IMR-90 (cell line): ENCODE measurements around the gene C3orf85. TPM values are rescaled to one million over a fixed set of nuclear protein-coding genes. Genes with fewer than 3 reads are reported as not detected.

ENCODE experiments used
- ATAC-seq: fragments of 200-7000 bp; cut with Tn5 transposase; 2 replicates; pipeline ENCODE4 v1.9.1; 2020; ENCODE audit warnings: low read depth, mild to moderate bottlenecking, moderate library complexity
- BruUV-seq: library from RNA; stranded (reverse); fragments of 400-500 nt; replicated peaks from 2 replicates; lab custom pipeline; 2021; lab: Mats Ljungman, UMichigan
- CTCF ChIA-PET: fragments of 300-600 bp; formaldehyde crosslinking; extraction: SDS; loops from one replicate; lab custom pipeline; 2021; ENCODE audit warnings: antibody characterized with exemption; lab: Yijun Ruan, JAX
- POLR2A ChIA-PET: fragments of 300-600 bp; sonication (Branson Sonifier 250); formaldehyde crosslinking; loops from one replicate; lab custom pipeline; 2022; ENCODE audit warnings: antibody characterized with exemption; ENCODE audit not compliant: unreplicated experiment; lab: Charles Lee
- DNase-seq: peaks from one replicate; pipeline ENCODE4 v3.0.0; 2013
- H2AFZ ChIP-seq: replicated peaks from 2 replicates; pipeline ENCODE3; 2013; ENCODE audit warnings: low read length, mild to moderate bottlenecking; ENCODE audit not compliant: poor library complexity
- H2AK5ac ChIP-seq: 2 replicates; pipeline ENCODE4 v1.6.1; 2013; ENCODE audit warnings: low read depth, low read length, inconsistent platforms
- H2AK9ac ChIP-seq: replicated peaks from 2 replicates; pipeline ENCODE3; 2013; ENCODE audit warnings: mild to moderate bottlenecking, low read depth, low read length, moderate library complexity; ENCODE audit not compliant: poor library complexity
- H2BK120ac ChIP-seq: 2 replicates; pipeline ENCODE4 v1.6.1; 2013; ENCODE audit warnings: low read depth, low read length, inconsistent platforms
- H2BK15ac ChIP-seq: 3 replicates; pipeline ENCODE4 v1.6.1; 2013; ENCODE audit warnings: low read depth, low read length, inconsistent platforms
- H2BK20ac ChIP-seq: 2 replicates; pipeline ENCODE4 v1.6.1; 2013; ENCODE audit warnings: low read depth, mild to moderate bottlenecking, inconsistent platforms, low read length, moderate library complexity
- H2BK5ac ChIP-seq: 2 replicates; pipeline ENCODE4 v1.6.1; 2013; ENCODE audit warnings: mild to moderate bottlenecking, low read depth, low read length, inconsistent platforms; ENCODE audit not compliant: poor library complexity, severe bottlenecking
- H3K14ac ChIP-seq: replicated peaks from 2 replicates; pipeline ENCODE4 v1.6.1; 2013; ENCODE audit warnings: low read depth, low read length, inconsistent platforms
- H3K18ac ChIP-seq: 2 replicates; pipeline ENCODE4 v1.6.1; 2013; ENCODE audit warnings: low read depth, low read length, control low read depth
- H3K23ac ChIP-seq: 2 replicates; pipeline ENCODE4 v1.6.1; 2013; ENCODE audit warnings: low read depth, low read length, inconsistent platforms
- H3K27ac ChIP-seq: 2 replicates; pipeline ENCODE4 v1.5.1; 2013; ENCODE audit warnings: mild to moderate bottlenecking, control low read depth, low read length; ENCODE audit not compliant: insufficient read depth
- H3K27me3 ChIP-seq: 2 replicates; pipeline ENCODE4 v1.6.1; 2013; ENCODE audit warnings: low read length; ENCODE audit not compliant: control insufficient read depth, insufficient read depth
- H3K36me3 ChIP-seq: 2 replicates; pipeline ENCODE4 v1.6.1; 2013; ENCODE audit warnings: low read length, mixed read lengths; ENCODE audit not compliant: control insufficient read depth, insufficient read depth
- H3K4ac ChIP-seq: 2 replicates; pipeline ENCODE4 v1.6.1; 2013; ENCODE audit warnings: low read depth, low read length, inconsistent platforms
- H3K4me1 ChIP-seq: 2 replicates; pipeline ENCODE4 v1.6.1; 2013; ENCODE audit warnings: low read length, mixed read lengths; ENCODE audit not compliant: control insufficient read depth, insufficient read depth
- H3K4me2 ChIP-seq: 2 replicates; pipeline ENCODE4 v1.6.1; 2013; ENCODE audit warnings: low read depth, mild to moderate bottlenecking, control low read depth, low read length, moderate library complexity
- H3K4me3 ChIP-seq: 2 replicates; pipeline ENCODE4 v1.5.1; 2013; ENCODE audit warnings: low read depth, mild to moderate bottlenecking, control low read depth, low read length, moderate library complexity; ENCODE audit not compliant: insufficient read depth
- H3K56ac ChIP-seq: 2 replicates; pipeline ENCODE4 v1.6.1; 2013; ENCODE audit warnings: low read length, inconsistent platforms; ENCODE audit not compliant: insufficient read depth; ENCODE audit errors: extremely low read depth
- H3K79me1 ChIP-seq, 2 experiments: 2 replicates each; pipeline ENCODE4 v1.6.1; 2013; ENCODE audit warnings: low read length in 2 of 2, inconsistent platforms in 1 of 2, low read depth in 1 of 2
- H3K9ac ChIP-seq: 2 replicates; pipeline ENCODE4 v1.6.1; 2013; ENCODE audit warnings: low read depth, low read length, control low read depth
- H3K9me1 ChIP-seq: 2 replicates; pipeline ENCODE4 v1.6.1; 2013; ENCODE audit warnings: low read length, inconsistent platforms; ENCODE audit not compliant: insufficient read depth
- H3K9me3 ChIP-seq: 2 replicates; pipeline ENCODE4 v1.6.1; 2013; ENCODE audit warnings: low read length; ENCODE audit not compliant: control insufficient read depth, insufficient read depth
- H4K20me1 ChIP-seq: 2 replicates; pipeline ENCODE4 v1.6.1; 2013; ENCODE audit warnings: low read length, inconsistent platforms; ENCODE audit not compliant: insufficient read depth
- H4K5ac ChIP-seq: 2 replicates; pipeline ENCODE4 v1.6.1; 2013; ENCODE audit warnings: mild to moderate bottlenecking, low read depth, low read length, control low read depth
- H4K8ac ChIP-seq, 2 experiments: 2 replicates each; pipeline ENCODE4 v1.6.1; 2013; ENCODE audit warnings: low read depth in 2 of 2, low read length in 2 of 2, control low read depth in 1 of 2, inconsistent platforms in 1 of 2
- H4K91ac ChIP-seq: 2 replicates; pipeline ENCODE4 v1.6.1; 2013; ENCODE audit warnings: low read depth, low read length, inconsistent platforms; ENCODE audit not compliant: insufficient read depth
- BHLHE40 ChIP-seq: fragments of 150-350 bp; IDR thresholded peaks from 2 replicates; pipeline ENCODE4 v1.6.1; 2016; ENCODE audit warnings: mild to moderate bottlenecking, low read depth, low read length
- CHD1 ChIP-seq: IDR thresholded peaks from 2 replicates; pipeline ENCODE4 v1.6.1; 2012; ENCODE audit warnings: low read depth, low read length, improper control_type of control experiment
- CTCF ChIP-seq: conservative IDR thresholded peaks from 2 replicates; pipeline ENCODE4 v1.5.1; 2012; ENCODE audit warnings: mild to moderate bottlenecking, low read depth, low read length, improper control_type of control experiment
- ELK1 ChIP-seq: fragments of 150-350 bp; IDR thresholded peaks from 2 replicates; pipeline ENCODE4 v1.6.1; 2016; ENCODE audit warnings: low read depth, mild to moderate bottlenecking, low read length, moderate library complexity, borderline replicate concordance
- FOS ChIP-seq: fragments of 150-350 bp; IDR thresholded peaks from 2 replicates; pipeline ENCODE4 v1.6.1; 2016; ENCODE audit warnings: low read depth, low read length
- MAFK ChIP-seq: IDR thresholded peaks from 2 replicates; pipeline ENCODE4 v1.6.1; 2012; ENCODE audit warnings: low read depth, low read length, improper control_type of control experiment
- MAZ ChIP-seq: IDR thresholded peaks from 2 replicates; pipeline ENCODE4 v1.6.1; 2012; ENCODE audit warnings: low read depth, mild to moderate bottlenecking, low read length, improper control_type of control experiment, moderate library complexity, borderline replicate concordance
- MXI1 ChIP-seq: IDR thresholded peaks from 2 replicates; pipeline ENCODE4 v1.6.1; 2012; ENCODE audit warnings: low read depth, mild to moderate bottlenecking, low read length, moderate library complexity, borderline replicate concordance
- NFE2L2 ChIP-seq: fragments of 150-350 bp; IDR thresholded peaks from 2 replicates; pipeline ENCODE4 v1.6.1; 2016; ENCODE audit warnings: low read depth, mild to moderate bottlenecking, low read length
- POLR2A ChIP-seq: IDR thresholded peaks from 2 replicates; pipeline ENCODE4 v1.6.1; 2012; ENCODE audit warnings: mild to moderate bottlenecking, low read depth, low read length
- RAD21 ChIP-seq: IDR thresholded peaks from 2 replicates; pipeline ENCODE4 v1.6.1; 2012; ENCODE audit warnings: low read length, improper control_type of control experiment
- RCOR1 ChIP-seq: IDR thresholded peaks from 2 replicates; pipeline ENCODE4 v1.6.1; 2012; ENCODE audit warnings: mild to moderate bottlenecking, low read length, improper control_type of control experiment; ENCODE audit not compliant: insufficient replicate concordance
- RFX5 ChIP-seq: IDR thresholded peaks from 2 replicates; pipeline ENCODE4 v1.8.0; 2012; ENCODE audit warnings: low read depth, mild to moderate bottlenecking, low read length, moderate library complexity
- SMC3 ChIP-seq: fragments of 150-350 bp; IDR thresholded peaks from 2 replicates; pipeline ENCODE4 v1.6.1; 2016; ENCODE audit warnings: low read depth, mild to moderate bottlenecking, antibody characterized with exemption, low read length, moderate library complexity
- USF2 ChIP-seq: fragments of 150-350 bp; IDR thresholded peaks from 2 replicates; pipeline ENCODE4 v1.6.1; 2017; ENCODE audit warnings: mild to moderate bottlenecking, antibody characterized with exemption, low read length, low read depth
- WGBS, 2 experiments: methylation state at CpG; one replicate each; pipeline versions ENCODE4 v1.1.5 to v1.1.7; 2013; ENCODE audit warnings: missing lambda C conversion rate in 2 of 2; ENCODE audit not compliant: insufficient read length in 1 of 2; ENCODE audit errors: extremely low coverage in 2 of 2; 5-methylcytosine and 5-hydroxymethylcytosine counted together
- dilution Hi-C: fragments of 300-500 bp; cut with HindIII; formaldehyde crosslinking; loops from one replicate; pipeline ENCODE4 v1.14.3; 2018; ENCODE audit warnings: low sequenced_read_pairs; ENCODE audit not compliant: unreplicated experiment
- in situ Hi-C: fragments of 300-500 bp; cut with MboI; formaldehyde crosslinking; loops from 3 replicates; pipeline ENCODE4 v1.14.3; 2019; ENCODE audit warnings: low sequenced_read_pairs, inconsistent platforms, mixed read lengths
- intact Hi-C: fragments of 100-400 bp; cut with micrococcal nuclease; formaldehyde crosslinking; loops from 2 replicates; pipeline ENCODE4 v1.10.0; 2022
- polyA plus RNA-seq, 3 experiments: library from polyadenylated mRNA; depleted of rRNA; stranded (reverse); fragments of >200 nt; gene quantifications; 2 replicates each; pipeline ENCODE4 v1.2.3, GENCODE V29; 2012; ENCODE audit warnings: low replicate concordance in 1 of 3
- total RNA-seq: library from RNA; depleted of rRNA; stranded (reverse); fragments of >200 nt; gene quantifications from 2 replicates; pipeline ENCODE4 v1.2.3, GENCODE V29; 2012

C3orf85 gene
- total and polyA plus RNA-seq, 2 of the 4 experiments (the other 2 are of a cell fraction) = not detected

GRCh38 chr3:109177908-109178307 is 41.4 kb downstream of the C3orf85 start:
- H3K4ac ChIP-seq = no peak overlapping the region
- H3K4me1 ChIP-seq = no peaks in the 10 kb centered on the region
- H4K5ac ChIP-seq = no peak overlapping the region
- no peak overlapping the region for H3K4me2 ChIP-seq
- no peak overlapping the region for H3K14ac ChIP-seq
- in situ Hi-C loops = no loop called here
- H3K27ac ChIP-seq = no peak overlapping the region
- no peak overlapping the region for H3K56ac ChIP-seq
- H3K9ac ChIP-seq = no peak overlapping the region
- H3K27me3 ChIP-seq = no peaks in the 10 kb centered on the region
- no peak overlapping the region for H2BK15ac ChIP-seq
- no peaks in the 10 kb centered on the region for H3K36me3 ChIP-seq
- H4K8ac ChIP-seq = no peak overlapping the region
- 80% methylated on average over 1 of the region's 5 CpGs; no CpG with 5 or more reads in 1 of the 2 experiments for WGBS, 2 experiments
- dilution Hi-C loops = no loop called here
- H2AFZ ChIP-seq = no peak overlapping the region
- no peak overlapping the region for H2BK20ac ChIP-seq
- no peak overlapping the region for H3K18ac ChIP-seq
- H2AK9ac ChIP-seq = no peak overlapping the region
- intact Hi-C loops = no loop called here
- no TSS peak for BruUV-seq
- no peak overlapping the region for H2BK120ac ChIP-seq
- no peak overlapping the region for H2BK5ac ChIP-seq
- no peak overlapping the region for H3K4me3 ChIP-seq
- H3K23ac ChIP-seq = no peak overlapping the region
- POLR2A ChIA-PET = no interaction called here
- H4K20me1 ChIP-seq = no peaks in the 10 kb centered on the region
- no peak for DNase-seq
- TF ChIP-seq NFE2L2 (no peak), RFX5 (no peak), SMC3 (no peak), MXI1 (no peak), MAFK (no peak), RAD21 (no peak), CHD1 (no peak), USF2 (no peak), RCOR1 (no peak), ELK1 (no peak), FOS (no peak), MAZ (no peak), CTCF (no peak), BHLHE40 (no peak), POLR2A (no peak)
- H3K9me1 ChIP-seq = no peaks in the 10 kb centered on the region
- no peak overlapping the region for H4K91ac ChIP-seq
- H3K79me1 ChIP-seq = no peaks in the 10 kb centered on the region
- H2AK5ac ChIP-seq = no peak overlapping the region
- CTCF ChIA-PET = no interaction called here
- no peak for ATAC-seq
- peaks cover 3% of the 10 kb centered on the region for H3K9me3 ChIP-seq
